Upper lobe of left lung (tissue), 6 donors: ENCODE results near the gene LAPTM4A. TPM values are rescaled to one million over a fixed set of nuclear protein-coding genes. Genes with fewer than 3 reads are reported as not detected.
A peak's percentile ranks its signal among the peaks of the same experiment; 100 is the strongest.

Source experiments
- ATAC-seq, 2 donors: fragments of 200-7000 bp; cut with Tn5 transposase; one replicate each; pipeline ENCODE4 v1.9.1; 2022; ENCODE audit warnings: mild to moderate bottlenecking in 2 of 2, moderate library complexity in 2 of 2; ENCODE audit not compliant: low FRiP score in 2 of 2
- DNase-seq, 2 donors: peaks; one replicate each; pipeline ENCODE4 v3.0.0-alpha.2; 2019 to 2020
- H3K27ac ChIP-seq, 4 donors: fragments of 200-600 bp; sonication (generic); one replicate each; pipeline ENCODE4 v1.5.1; 2016 to 2019
- H3K27me3 ChIP-seq, 4 donors: fragments of 200-600 bp; sonication (generic); one replicate each; pipeline ENCODE4 v1.5.1; 2017 to 2019
- H3K36me3 ChIP-seq, 4 donors: fragments of 200-600 bp; sonication (generic); one replicate each; pipeline ENCODE4 v1.5.1; 2016 to 2019
- H3K4me1 ChIP-seq, 4 donors: fragments of 200-600 bp; sonication (generic); one replicate each; pipeline ENCODE4 v1.5.1; 2018 to 2019
- H3K4me3 ChIP-seq, 4 donors: fragments of 200-600 bp; sonication (generic); one replicate each; pipeline ENCODE4 v1.5.1; 2017 to 2019; ENCODE audit warnings: mild to moderate bottlenecking in 2 of 4, moderate library complexity in 1 of 4
- H3K9me3 ChIP-seq, 4 donors: fragments of 200-600 bp; sonication (generic); one replicate each; pipeline ENCODE4 v1.5.1; 2018 to 2019
- CTCF ChIP-seq, 6 experiments: fragments of 450-650 bp in 4 of 6; fragments of 200-600 bp in 2 of 6; sonication (generic) in 2 of 6; IDR thresholded peaks; one replicate each; pipeline ENCODE4 v1.5.1; 2016 to 2019; ENCODE audit warnings: antibody characterized with exemption in 6 of 6
- EP300 ChIP-seq, 4 donors: sonication (generic); formaldehyde crosslinking; IDR thresholded peaks; one replicate each; pipeline ENCODE4 v1.5.1; 2017; ENCODE audit warnings: antibody characterized with exemption in 4 of 4, control low read depth in 2 of 4
- POLR2A ChIP-seq, 4 donors: fragments of 450-650 bp; IDR thresholded peaks; one replicate each; pipeline ENCODE4 v1.5.1; 2016 to 2017; ENCODE audit warnings: antibody characterized with exemption in 4 of 4, mild to moderate bottlenecking in 2 of 4
- POLR2AphosphoS5 ChIP-seq, 2 donors: sonication (generic); formaldehyde crosslinking; IDR thresholded peaks; one replicate each; pipeline ENCODE4 v1.5.1; 2017; ENCODE audit warnings: antibody characterized with exemption in 2 of 2
- WGBS, 2 donors: methylation state at CpG; one replicate each; pipeline ENCODE4 v1.1.5; 2017 to 2018; 5-methylcytosine and 5-hydroxymethylcytosine counted together
- total RNA-seq, 6 donors: library from RNA; depleted of rRNA in 4 of 6; stranded (reverse); fragments of >200 nt in 4 of 6; gene quantifications; one replicate each; pipeline versions ENCODE4 v1.1.0 to v1.2.1, GENCODE V29; 2016 to 2021
- donor health status: DM: no; HTN: no; CAD: no; lungs with moderate emphysema.
- donor health status: DM: no; HTN: yes; CAD: no; lungs with severe emphysema.

LAPTM4A gene
- total RNA-seq, 6 donors from 2014 or later, result 27.2 to 210 (median 116) TPM

- H3K9me3 ChIP-seq, result no peaks in the 10 kb centered on the region
- WGBS, 2 donors, result 90 to 93% methylated on average over 2 of the region's 2 CpGs
- no peaks in the 10 kb centered on the region for H3K4me1 ChIP-seq
- H3K4me3 ChIP-seq, result no peak overlapping the region
- no peak overlapping the region for H3K27ac ChIP-seq
- ATAC-seq, result no peak
- DNase-seq, result no peak
- TF ChIP-seq POLR2A (IDR thresholded peaks at IDR 0.05) (no peak), POLR2AphosphoS5 (IDR thresholded peaks at IDR 0.05) (no peak)
- H3K36me3 ChIP-seq, result peaks cover 34 to 100% (median 81%) of the 10 kb centered on the region in 4 donors
- H3K27me3 ChIP-seq, result no peaks in the 10 kb centered on the region
Measured at GRCh38 chr2:20034821-20035220, 16.6 kb downstream of the LAPTM4A start.

- Histone ChIP-seq H3K9me3 (no peaks in the 10 kb centered on the region), H3K4me3 (no peak overlapping the region), H3K4me1 (no peaks in the 10 kb centered on the region), H3K36me3 (peaks cover 28 to 100% (median 77%) of the 10 kb centered on the region in 4 donors), H3K27me3 (no peaks in the 10 kb centered on the region), H3K27ac (no peak overlapping the region)
- TF ChIP-seq CTCF (IDR thresholded peaks at IDR 0.05) (no peak), POLR2A (IDR thresholded peaks at IDR 0.05) (no peak), POLR2AphosphoS5 (IDR thresholded peaks at IDR 0.05) (no peak), EP300 (IDR thresholded peaks at IDR 0.05) (no peak)
- ATAC-seq (no peak), DNase-seq (no peak)
- WGBS, 2 donors, result 88 to 100% methylated on average over 4 of the region's 4 CpGs
Measured at GRCh38 chr2:20034218-20034617, 17.2 kb downstream of the LAPTM4A start.

- TF ChIP-seq POLR2AphosphoS5 (IDR thresholded peaks at IDR 0.05), result no peak
- TF ChIP-seq POLR2A (IDR thresholded peaks at IDR 0.05), result no peak
- no peak for TF ChIP-seq CTCF (IDR thresholded peaks at IDR 0.05)
- TF ChIP-seq EP300 (IDR thresholded peaks at IDR 0.05), result no peak
- 61 to 78% methylated on average over 3 of the region's 3 CpGs for WGBS, 2 donors
- DNase-seq (peak in 1 of 2 donors; percentile 41), ATAC-seq (no peak)
- Histone ChIP-seq H3K27me3 (no peaks in the 10 kb centered on the region), H3K4me1 (no peaks in the 10 kb centered on the region), H3K9me3 (no peaks in the 10 kb centered on the region), H3K27ac (no peak overlapping the region), H3K4me3 (no peak overlapping the region), H3K36me3 (peaks cover 24 to 100% (median 70%) of the 10 kb centered on the region in 4 donors)
Measured at GRCh38 chr2:20033322-20033721, 18.1 kb downstream of the LAPTM4A start.

- H3K4me3 ChIP-seq, result no peak overlapping the region
- H3K9me3 ChIP-seq, result no peaks in the 10 kb centered on the region
- TF ChIP-seq POLR2A (IDR thresholded peaks at IDR 0.05), result no peak
- TF ChIP-seq POLR2AphosphoS5 (IDR thresholded peaks at IDR 0.05), result no peak
- no peak for TF ChIP-seq CTCF (IDR thresholded peaks at IDR 0.05)
- TF ChIP-seq EP300 (IDR thresholded peaks at IDR 0.05), result no peak
- H3K4me1 ChIP-seq, result peaks cover 0 to 11% (median 0%) of the 10 kb centered on the region in 4 donors
- no peak overlapping the region for H3K27ac ChIP-seq
- peaks cover 15 to 76% (median 50%) of the 10 kb centered on the region in 4 donors for H3K36me3 ChIP-seq
- DNase-seq (no peak), ATAC-seq (no peak)
- WGBS, 2 donors, result 87 to 93% methylated on average over 6 of the region's 6 CpGs
- H3K27me3 ChIP-seq, result no peaks in the 10 kb centered on the region
Measured at GRCh38 chr2:20030224-20030623, 21.2 kb downstream of the LAPTM4A start.

- no peak for ATAC-seq
- H3K27me3 ChIP-seq, result no peaks in the 10 kb centered on the region
- H3K36me3 ChIP-seq, result peaks cover 3 to 52% (median 27%) of the 10 kb centered on the region in 4 donors
- TF ChIP-seq EP300 (IDR thresholded peaks at IDR 0.05) (no peak), POLR2AphosphoS5 (IDR thresholded peaks at IDR 0.05) (no peak), CTCF (IDR thresholded peaks at IDR 0.05) (no peak), POLR2A (IDR thresholded peaks at IDR 0.05) (no peak)
- peaks cover 0 to 11% (median 0%) of the 10 kb centered on the region in 4 donors for H3K4me1 ChIP-seq
- no peaks in the 10 kb centered on the region for H3K9me3 ChIP-seq
- H3K27ac ChIP-seq, result peak overlapping the region in 1 of 4 donors; percentile 2
- WGBS, 2 donors, result 64 to 73% methylated on average over 3 of the region's 3 CpGs
- DNase-seq, result no peak
- H3K4me3 ChIP-seq, result no peak overlapping the region
Measured at GRCh38 chr2:20027705-20028434, 23.6 kb downstream of the LAPTM4A start.
